Measurements from ENCODE around the gene NELFCD. TPM values are rescaled to one million over a fixed set of nuclear protein-coding genes. Genes with fewer than 3 reads are reported as not detected.

NELFCD gene
- total RNA-seq, 1 donor from 2014 or later = 43.9 TPM

- DNase-seq (ENCODE audit: low spot score) = no peak
Measured at GRCh38 chr20:58973179-58973578, 7.9 kb upstream of the NELFCD start.

DNA sequence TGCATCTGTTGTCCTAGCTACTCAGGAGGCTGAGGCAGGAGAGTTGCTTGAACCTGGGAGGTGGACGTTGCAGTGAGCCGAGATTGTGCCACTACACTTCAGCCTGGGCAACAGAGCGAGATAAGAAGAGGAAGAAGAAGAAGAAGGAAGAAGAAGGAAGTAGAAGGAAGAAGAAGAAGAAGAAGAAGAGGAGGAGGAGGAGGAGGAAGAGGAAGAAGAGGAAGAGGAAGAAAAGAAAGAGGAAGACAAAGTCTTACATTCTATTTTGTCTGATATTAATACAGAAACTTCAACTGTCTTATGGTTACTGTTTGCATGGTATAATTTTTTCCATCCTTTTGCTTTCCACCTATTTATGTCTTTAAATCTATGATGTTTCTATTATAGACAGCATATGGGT is 7.2 kb upstream of the NELFCD start:
- no peak for DNase-seq (ENCODE audit: low spot score)

DNA sequence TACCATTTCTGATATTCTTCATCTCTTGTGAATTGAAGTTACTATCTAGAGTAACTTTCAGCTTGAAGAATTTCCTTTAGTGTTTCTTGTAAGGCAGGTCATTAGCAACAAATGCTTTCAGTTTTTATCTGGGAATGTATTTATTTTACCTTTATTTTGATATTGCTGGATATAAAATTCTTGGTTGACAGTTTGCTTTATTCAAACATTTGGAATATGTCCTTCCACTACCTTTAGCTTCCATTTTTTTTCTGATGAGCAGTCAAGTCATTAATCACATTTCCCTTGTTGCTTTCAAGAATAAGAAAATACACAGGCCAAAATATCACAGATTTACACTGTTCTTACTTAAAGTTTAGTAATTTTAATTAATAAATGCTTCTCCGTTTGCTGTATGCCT is 5.7 kb upstream of the NELFCD start:
- DNase-seq (ENCODE audit: low spot score) = no peak

- no peak for DNase-seq (ENCODE audit: low spot score)
Measured at GRCh38 chr20:58976061-58976730, 4.9 kb upstream of the NELFCD start.

DNA sequence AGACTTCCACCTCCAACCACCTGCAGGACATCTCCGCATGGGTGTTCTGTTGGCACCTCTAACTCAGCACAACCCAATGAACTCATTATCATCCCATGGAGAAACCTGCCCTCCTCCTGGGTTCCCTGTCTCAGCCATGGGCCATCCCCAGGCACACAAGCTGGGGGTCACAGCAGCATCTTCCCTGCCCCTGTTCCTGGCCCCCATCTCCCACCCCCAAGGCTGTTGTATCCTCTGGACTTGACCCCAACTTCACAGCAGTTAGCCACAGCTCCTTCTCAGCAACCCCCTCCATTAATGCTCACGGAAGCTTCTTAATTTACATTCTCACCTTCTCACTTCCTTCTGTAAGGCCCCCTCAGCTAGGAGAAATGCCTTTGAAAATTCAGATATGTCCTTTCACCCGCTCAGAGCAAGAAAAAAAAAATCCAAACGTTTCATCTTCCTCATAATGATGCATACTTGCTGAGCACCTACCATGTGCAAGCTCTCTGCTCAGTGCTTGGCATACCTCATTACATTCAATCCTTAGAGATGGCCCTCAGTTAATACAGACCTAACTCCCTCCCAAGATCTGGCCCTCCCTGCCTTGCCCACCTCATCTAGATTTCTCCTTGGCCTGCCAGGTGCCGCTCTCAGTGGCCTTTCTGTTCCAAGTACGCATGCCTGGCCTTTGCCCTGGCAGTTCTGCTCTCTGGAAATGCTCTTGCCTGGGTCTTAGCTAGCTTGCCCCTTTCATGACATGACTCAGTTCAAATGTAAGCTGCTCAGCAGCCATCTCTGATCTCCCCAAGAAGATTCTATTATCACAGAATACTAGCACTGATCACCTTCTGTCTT is 2.5 kb upstream of the NELFCD start:
- DNase-seq (ENCODE audit: low spot score) = no peak

- DNase-seq (ENCODE audit: low spot score) = no peak
Measured at GRCh38 chr20:58981628-58982364, 740 bp downstream of the NELFCD start.

- no peak for DNase-seq (ENCODE audit: low spot score)
Measured at GRCh38 chr20:58982406-58983114, 1.5 kb downstream of the NELFCD start.

GRCh38 chr20:58983115-58983468 is 2.0 kb downstream of the NELFCD start:
- peak; percentile 24 for DNase-seq (ENCODE audit: low spot score)

DNA sequence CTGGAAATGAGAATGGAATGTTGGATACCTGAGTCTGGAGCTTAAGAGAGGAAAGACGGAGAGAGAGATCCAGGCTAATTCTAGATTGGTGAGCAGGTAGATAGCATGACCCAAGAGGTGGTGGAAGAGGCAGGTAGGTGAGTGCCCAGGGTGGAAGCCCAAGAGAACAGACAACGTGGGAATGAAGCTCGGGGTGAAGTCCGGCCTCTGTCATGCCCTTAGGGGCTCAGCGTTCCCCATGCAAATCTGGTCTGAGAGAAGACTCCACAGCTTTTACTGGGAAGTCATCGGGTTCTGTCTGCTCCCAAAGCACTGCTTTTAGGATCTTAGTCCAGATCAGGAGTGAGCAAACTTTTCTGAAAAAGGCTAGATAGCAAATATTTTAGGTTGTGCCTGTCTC is 3.6 kb downstream of the NELFCD start:
- peak; percentile 5 for DNase-seq (ENCODE audit: low spot score)

DNA sequence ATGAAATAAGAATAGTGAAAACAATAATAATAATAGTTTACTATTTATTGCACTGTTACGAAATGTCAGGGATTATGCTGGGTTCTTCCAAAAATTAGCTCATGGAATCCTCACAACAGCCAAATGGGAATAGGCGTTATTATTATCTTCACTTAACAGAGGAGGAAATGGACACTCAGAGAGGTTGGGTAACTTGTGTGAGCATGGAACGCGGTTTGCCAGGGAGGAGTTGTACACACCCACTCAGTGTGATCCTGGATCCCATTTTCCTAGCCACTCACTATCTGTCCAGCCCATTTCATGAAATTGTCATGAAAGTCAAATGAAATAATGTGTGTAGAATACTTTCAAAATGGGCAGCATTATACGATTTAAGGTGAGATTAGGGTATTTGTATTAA is 4.6 kb downstream of the NELFCD start:
- peak; percentile 24 for DNase-seq (ENCODE audit: low spot score)

DNA sequence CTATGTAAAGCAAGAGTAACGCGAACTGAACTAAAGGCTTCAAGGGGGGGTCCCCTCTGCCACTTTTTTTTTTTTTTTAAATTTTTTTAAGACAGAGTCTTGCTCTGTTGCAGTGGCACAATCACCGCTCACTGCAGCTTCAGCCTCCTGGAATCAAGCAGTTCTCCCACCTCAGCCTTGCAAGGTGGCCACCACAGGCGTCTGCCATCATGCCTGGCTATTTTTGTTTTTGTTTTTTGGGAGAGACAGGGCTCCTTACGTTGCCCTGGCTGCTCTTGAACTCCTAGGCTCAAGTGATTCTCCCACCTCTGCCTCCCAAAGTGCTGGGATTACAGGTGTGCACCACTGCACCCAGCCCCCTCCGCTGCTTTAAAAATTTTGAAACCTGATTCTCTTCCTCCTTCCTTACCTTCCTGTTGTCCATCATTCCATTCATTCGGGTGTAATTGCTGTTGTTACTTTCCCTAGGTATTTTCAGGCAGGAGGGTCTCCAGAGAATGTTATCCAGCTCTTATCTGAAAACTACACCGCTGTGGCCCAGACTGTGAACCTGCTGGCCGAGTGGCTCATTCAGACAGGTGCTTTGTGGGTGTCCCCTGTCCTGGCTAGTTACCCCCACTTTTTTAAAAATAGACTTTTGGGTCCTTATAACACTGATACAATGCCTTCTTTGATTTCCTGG is 5.4 kb downstream of the NELFCD start:
- peak; percentile 81 for DNase-seq (ENCODE audit: low spot score)

GRCh38 chr20:58986968-58987517 is 6.0 kb downstream of the NELFCD start:
- peak; percentile 24 for DNase-seq (ENCODE audit: low spot score)

GRCh38 chr20:58987790-58988564 is 6.9 kb downstream of the NELFCD start:
- DNase-seq (ENCODE audit: low spot score) = peak; percentile 59

GRCh38 chr20:58988565-58988882 is 7.5 kb downstream of the NELFCD start:
- DNase-seq (ENCODE audit: low spot score) = peak; percentile 83

DNA sequence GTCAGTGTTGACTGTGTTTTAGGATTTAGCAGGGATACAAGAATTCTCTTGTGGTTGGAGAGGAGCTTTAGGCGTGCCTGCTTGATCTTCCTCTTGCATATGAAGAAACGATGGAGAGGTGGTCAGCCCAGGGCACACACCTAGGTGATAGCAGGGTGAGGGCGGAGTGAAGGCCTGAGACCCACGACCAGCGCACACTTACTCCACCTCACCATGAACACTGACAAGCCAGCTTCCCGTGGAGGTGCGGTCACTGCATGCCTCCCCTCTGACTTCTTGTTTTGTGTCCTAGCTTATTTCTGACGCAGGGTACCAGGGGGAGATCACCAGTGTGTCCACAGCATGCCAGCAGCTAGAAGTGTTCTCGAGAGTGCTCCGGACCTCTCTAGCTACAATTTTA is 8.1 kb downstream of the NELFCD start:
- DNase-seq (ENCODE audit: low spot score) = peak; percentile 45

- peak; percentile 51 for DNase-seq (ENCODE audit: low spot score)
Measured at GRCh38 chr20:58990651-58991445, 9.8 kb downstream of the NELFCD start.

DNA sequence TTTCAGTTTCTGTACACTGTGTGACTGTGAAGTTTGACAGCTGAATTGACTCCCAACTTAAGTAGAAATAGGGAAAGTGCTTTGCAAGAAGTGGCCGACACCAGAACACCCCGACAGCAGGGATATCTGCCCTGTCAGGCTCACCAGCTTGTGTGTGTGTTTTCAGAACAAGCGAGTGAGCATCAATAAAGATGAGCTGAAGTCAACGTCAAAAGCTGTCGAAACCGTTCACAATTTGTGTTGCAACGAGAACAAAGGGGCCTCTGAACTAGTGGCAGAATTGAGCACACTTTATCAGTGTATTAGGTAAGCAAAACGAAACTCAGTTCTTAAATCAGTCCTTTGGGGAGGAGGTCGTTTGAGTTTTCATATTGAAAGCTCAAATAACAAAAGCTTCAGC is 10.7 kb downstream of the NELFCD start:
- DNase-seq (ENCODE audit: low spot score) = peak; percentile 43

DNA sequence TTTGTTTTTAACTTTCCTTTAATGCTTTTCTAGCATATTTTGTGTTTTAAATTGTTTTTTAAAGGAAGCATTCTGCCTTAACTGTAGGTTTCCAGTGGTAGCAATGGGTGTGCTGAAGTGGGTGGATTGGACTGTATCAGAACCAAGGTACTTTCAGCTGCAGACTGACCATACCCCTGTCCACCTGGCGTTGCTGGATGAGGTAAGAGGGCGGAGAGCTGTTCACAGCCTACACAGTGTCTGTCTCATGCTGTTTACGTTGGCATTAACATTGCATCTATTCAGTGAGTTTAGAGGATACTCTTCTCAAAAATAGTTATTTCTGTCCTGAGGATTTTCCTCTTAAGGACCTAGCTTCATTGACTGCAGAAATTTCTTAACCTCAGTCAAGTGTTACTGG is 11.9 kb downstream of the NELFCD start:
- DNase-seq (ENCODE audit: low spot score) = peak; percentile 3

Measured in mesenteric fat pad (tissue), 1 donor.